Brain microvascular endothelial cell (primary cell): ENCODE results near the gene TJP2.

Experiments used
- DNase-seq: peaks from one replicate; pipeline ENCODE4 v3.0.0-alpha.2; 2020
- H3K27ac ChIP-seq: fragments of 250-450 bp; sonication (Bioruptor Pico); 2 replicates; pipeline ENCODE4 v1.5.1; 2020; ENCODE audit warnings: mild to moderate bottlenecking, moderate library complexity
- H3K27me3 ChIP-seq: fragments of 250-450 bp; sonication (Bioruptor Pico); replicated peaks from 2 replicates; pipeline ENCODE4 v1.5.1; 2020; ENCODE audit warnings: mild to moderate bottlenecking
- H3K36me3 ChIP-seq: fragments of 250-450 bp; sonication (Bioruptor Pico); replicated peaks from 2 replicates; pipeline ENCODE4 v1.5.1; 2020; ENCODE audit warnings: mild to moderate bottlenecking
- H3K4me3 ChIP-seq: 2 replicates; pipeline ENCODE4 v1.5.1; 2011; ENCODE audit warnings: low read depth, mild to moderate bottlenecking, control low read depth, low read length, moderate library complexity
- in situ Hi-C: cut with HindIII; loops from 2 replicates; pipeline ENCODE4 v1.10.0; 2017; ENCODE audit warnings: low sequenced_read_pairs, low pct_ligation_motif_present
- TF ChIP-seq, protein P1 (sequence below): IDR thresholded peaks from 2 replicates; pipeline ENCODE4 v1.5.1; 2011; ENCODE audit warnings: low read depth, mild to moderate bottlenecking, moderate library complexity, low read length, control low read depth, inconsistent platforms; ENCODE audit errors: missing control alignments

TJP2 gene

GRCh38 chr9:69248005-69248404 is 73.9 kb downstream of the TJP2 start:
- peaks cover 8% of the 10 kb centered on the region for H3K36me3 ChIP-seq
- no peaks in the 10 kb centered on the region for H3K27me3 ChIP-seq
- no peak for DNase-seq
- H3K4me3 ChIP-seq, result no peak overlapping the region
- H3K27ac ChIP-seq, result no peak overlapping the region
- in situ Hi-C loops, result no loop called here
- TF ChIP-seq, protein P1, sequence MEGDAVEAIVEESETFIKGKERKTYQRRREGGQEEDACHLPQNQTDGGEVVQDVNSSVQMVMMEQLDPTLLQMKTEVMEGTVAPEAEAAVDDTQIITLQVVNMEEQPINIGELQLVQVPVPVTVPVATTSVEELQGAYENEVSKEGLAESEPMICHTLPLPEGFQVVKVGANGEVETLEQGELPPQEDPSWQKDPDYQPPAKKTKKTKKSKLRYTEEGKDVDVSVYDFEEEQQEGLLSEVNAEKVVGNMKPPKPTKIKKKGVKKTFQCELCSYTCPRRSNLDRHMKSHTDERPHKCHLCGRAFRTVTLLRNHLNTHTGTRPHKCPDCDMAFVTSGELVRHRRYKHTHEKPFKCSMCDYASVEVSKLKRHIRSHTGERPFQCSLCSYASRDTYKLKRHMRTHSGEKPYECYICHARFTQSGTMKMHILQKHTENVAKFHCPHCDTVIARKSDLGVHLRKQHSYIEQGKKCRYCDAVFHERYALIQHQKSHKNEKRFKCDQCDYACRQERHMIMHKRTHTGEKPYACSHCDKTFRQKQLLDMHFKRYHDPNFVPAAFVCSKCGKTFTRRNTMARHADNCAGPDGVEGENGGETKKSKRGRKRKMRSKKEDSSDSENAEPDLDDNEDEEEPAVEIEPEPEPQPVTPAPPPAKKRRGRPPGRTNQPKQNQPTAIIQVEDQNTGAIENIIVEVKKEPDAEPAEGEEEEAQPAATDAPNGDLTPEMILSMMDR, result no peak

GRCh38 chr9:69249337-69249736 is 75.3 kb downstream of the TJP2 start:
- TF ChIP-seq, protein P1, result no peak
- no peak for DNase-seq
- Histone ChIP-seq H3K27ac (no peak overlapping the region), H3K36me3 (peaks cover 10% of the 10 kb centered on the region), H3K27me3 (no peaks in the 10 kb centered on the region), H3K4me3 (no peak overlapping the region)
- in situ Hi-C loops, result no loop called here

DNA sequence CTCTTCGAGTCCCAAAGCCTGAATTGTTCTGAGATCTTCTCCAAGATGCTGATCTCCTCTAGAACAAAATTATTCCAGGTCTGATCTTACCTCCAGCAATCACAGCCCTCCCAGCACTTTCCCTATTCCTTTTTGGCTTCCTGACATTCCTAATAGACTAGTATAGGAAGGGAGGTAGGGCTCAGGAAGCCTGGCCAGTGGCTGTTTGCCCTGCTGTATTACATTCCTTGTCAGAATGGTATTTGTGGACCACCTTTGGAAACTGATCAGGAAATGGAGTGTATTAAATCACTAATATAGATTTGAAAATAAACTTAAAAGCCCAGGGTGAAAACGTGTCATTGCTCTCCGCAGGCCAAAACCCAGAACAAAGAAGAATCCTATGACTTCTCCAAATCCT is 76.6 kb downstream of the TJP2 start:
- no peaks in the 10 kb centered on the region for H3K27me3 ChIP-seq
- no peak overlapping the region for H3K27ac ChIP-seq
- TF ChIP-seq, protein P1, result no peak
- H3K4me3 ChIP-seq, result no peak overlapping the region
- peaks cover 11% of the 10 kb centered on the region for H3K36me3 ChIP-seq
- DNase-seq, result no peak
- in situ Hi-C loops, result no loop called here

DNA sequence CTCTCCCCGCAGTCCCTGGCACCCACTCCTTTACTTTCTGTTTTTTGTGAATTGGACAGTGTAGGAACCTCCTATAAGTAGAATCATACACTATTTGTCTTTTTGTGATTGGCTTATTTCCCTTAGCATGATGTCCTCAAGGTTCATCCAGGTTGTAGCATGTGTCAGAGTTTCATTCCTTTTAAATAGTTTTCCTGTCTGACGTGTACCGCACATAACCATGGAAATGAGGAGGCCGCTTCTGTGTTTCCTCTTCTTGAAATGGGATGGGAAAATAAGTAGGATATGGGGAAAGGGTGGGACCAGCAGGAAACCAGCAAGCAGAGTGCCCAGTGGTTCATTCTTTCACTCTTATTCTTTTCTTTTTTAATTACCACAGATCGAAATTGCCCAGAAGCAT is 78.4 kb downstream of the TJP2 start:
- no peak for DNase-seq
- in situ Hi-C loops, result no loop called here
- Histone ChIP-seq H3K27me3 (no peaks in the 10 kb centered on the region), H3K27ac (no peak overlapping the region), H3K36me3 (peaks cover 11% of the 10 kb centered on the region), H3K4me3 (no peak overlapping the region)
- TF ChIP-seq, protein P1, result no peak

- TF ChIP-seq, protein P1, result no peak
- H3K4me3 ChIP-seq, result no peak overlapping the region
- no peak for DNase-seq
- H3K27ac ChIP-seq, result no peak overlapping the region
- in situ Hi-C loops, result no loop called here
- H3K36me3 ChIP-seq, result peaks cover 10% of the 10 kb centered on the region
- H3K27me3 ChIP-seq, result no peaks in the 10 kb centered on the region
These were observed 79.0 kb downstream of the TJP2 start for GRCh38 chr9:69253057-69253456.

DNA sequence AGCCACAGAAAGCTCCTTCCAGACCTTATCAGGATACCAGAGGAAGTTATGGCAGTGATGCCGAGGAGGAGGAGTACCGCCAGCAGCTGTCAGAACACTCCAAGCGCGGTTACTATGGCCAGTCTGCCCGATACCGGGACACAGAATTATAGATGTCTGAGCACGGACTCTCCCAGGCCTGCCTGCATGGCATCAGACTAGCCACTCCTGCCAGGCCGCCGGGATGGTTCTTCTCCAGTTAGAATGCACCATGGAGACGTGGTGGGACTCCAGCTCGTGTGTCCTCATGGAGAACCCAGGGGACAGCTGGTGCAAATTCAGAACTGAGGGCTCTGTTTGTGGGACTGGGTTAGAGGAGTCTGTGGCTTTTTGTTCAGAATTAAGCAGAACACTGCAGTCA is 80.1 kb downstream of the TJP2 start:
- TF ChIP-seq, protein P1, result no peak
- in situ Hi-C loops, result no loop called here
- no peak for DNase-seq
- Histone ChIP-seq H3K4me3 (no peak overlapping the region), H3K27me3 (no peaks in the 10 kb centered on the region), H3K27ac (no peak overlapping the region), H3K36me3 (peaks cover 7% of the 10 kb centered on the region)
